ENCODE measurements around the gene HCN2. TPM values are rescaled to one million over a fixed set of nuclear protein-coding genes. Genes with fewer than 3 reads are reported as not detected.

HCN2 gene
- total and polyA plus RNA-seq, 2 of the 13 experiments (the other 11 are each of a cell fraction or from before 2014, with no cell fraction given) = 0.01 TPM; not detected in 1

DNA sequence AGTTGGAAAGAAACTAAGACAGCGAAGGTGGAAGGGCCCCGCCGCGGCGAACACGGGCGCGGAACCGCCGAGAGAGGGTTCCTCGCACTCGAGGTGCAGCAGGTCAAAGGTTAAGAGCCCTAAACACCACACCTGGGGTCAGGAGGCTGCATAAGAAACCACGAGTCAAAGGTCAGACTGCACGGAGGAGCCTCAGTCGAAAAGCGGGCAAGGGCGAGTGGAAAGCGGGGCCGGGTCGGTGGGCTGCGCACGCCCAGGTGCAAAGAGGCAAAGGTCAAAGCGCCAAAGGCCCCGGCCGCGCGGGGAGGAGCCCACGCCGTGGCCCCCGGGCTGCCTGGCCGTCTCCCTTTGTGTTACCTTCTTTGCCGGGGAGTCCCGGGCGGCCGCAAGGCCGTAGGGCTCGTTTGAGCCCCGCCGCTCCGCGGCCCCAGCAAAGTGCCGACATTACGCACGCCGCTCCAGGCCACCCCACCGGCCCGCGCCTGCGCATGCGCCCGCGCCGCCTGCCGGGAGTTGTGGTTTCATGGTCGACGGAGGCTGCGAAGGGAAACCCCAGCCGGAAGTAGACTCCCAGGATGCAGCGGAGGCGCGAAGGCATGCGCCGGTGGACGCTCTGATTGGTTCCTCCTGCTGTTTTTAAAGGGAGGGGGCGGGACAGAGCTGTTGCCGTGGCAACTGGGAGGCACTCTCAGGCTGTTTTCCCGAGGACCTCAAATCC lies 43.5 kb downstream of the HCN2 start, which contains the start of gene POLRMT (continued):
- TF ChIP-seq, protein P1, sequence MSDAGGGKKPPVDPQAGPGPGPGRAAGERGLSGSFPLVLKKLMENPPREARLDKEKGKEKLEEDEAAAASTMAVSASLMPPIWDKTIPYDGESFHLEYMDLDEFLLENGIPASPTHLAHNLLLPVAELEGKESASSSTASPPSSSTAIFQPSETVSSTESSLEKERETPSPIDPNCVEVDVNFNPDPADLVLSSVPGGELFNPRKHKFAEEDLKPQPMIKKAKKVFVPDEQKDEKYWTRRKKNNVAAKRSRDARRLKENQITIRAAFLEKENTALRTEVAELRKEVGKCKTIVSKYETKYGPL (CRISPR knock-in tag; IDR thresholded peaks at IDR 0.05) = peak; percentile 35; the same call in 1 of the 2 replicates
- TF ChIP-seq GPN1 (CRISPR knock-in tag; IDR thresholded peaks at IDR 0.05; ENCODE audit: borderline replicate concordance) (no peak), HDAC6 (IDR thresholded peaks at IDR 0.05; ENCODE audit: low read depth, low read length) (no peak), ARID2 (CRISPR knock-in tag; IDR thresholded peaks at IDR 0.05; ENCODE audit: borderline replicate concordance) (no peak), SMYD3 (CRISPR knock-in tag; IDR thresholded peaks at IDR 0.05) (no peak), ZNF354B (CRISPR knock-in tag; IDR thresholded peaks at IDR 0.05) (no peak), SUZ12 (IDR thresholded peaks at IDR 0.05; ENCODE audit: low read depth, low read length) (peak; percentile 77), DNMT3B (CRISPR knock-in tag; conservative IDR thresholded peaks at IDR 0.05) (no peak), NFE2L2 (IDR thresholded peaks at IDR 0.05; ENCODE audit: low read length) (no peak), PPARG (CRISPR knock-in tag; conservative IDR thresholded peaks at IDR 0.05) (no peak), XRCC5 (optimal IDR thresholded peaks at IDR 0.05; ENCODE audit: low read length) (peak; percentile 10), TARDBP (CRISPR knock-in tag; IDR thresholded peaks at IDR 0.05) (no peak), ZNF274 (CRISPR knock-in tag; IDR thresholded peaks at IDR 0.05) (no peak), ZSCAN29 (CRISPR knock-in tag; conservative IDR thresholded peaks at IDR 0.05) (0 out of 2 replicates have a peak, but pooled peaks have one; percentile 25), PHF20 (CRISPR knock-in tag; IDR thresholded peaks at IDR 0.05) (0 out of 2 replicates have a peak, but pooled peaks have one; percentile 18), NFE2 (CRISPR knock-in tag; IDR thresholded peaks at IDR 0.05) (no peak), ZFP37 (CRISPR knock-in tag; IDR thresholded peaks at IDR 0.05; ENCODE audit: borderline replicate concordance) (no peak), ZBTB38 (CRISPR knock-in tag; IDR thresholded peaks at IDR 0.05) (no peak), SRSF9 (IDR thresholded peaks at IDR 0.05; ENCODE audit: borderline replicate concordance, insufficient read depth, low read depth, low read length, poor library complexity, severe bottlenecking) (no peak)
- TF ChIP-seq, protein P2, sequence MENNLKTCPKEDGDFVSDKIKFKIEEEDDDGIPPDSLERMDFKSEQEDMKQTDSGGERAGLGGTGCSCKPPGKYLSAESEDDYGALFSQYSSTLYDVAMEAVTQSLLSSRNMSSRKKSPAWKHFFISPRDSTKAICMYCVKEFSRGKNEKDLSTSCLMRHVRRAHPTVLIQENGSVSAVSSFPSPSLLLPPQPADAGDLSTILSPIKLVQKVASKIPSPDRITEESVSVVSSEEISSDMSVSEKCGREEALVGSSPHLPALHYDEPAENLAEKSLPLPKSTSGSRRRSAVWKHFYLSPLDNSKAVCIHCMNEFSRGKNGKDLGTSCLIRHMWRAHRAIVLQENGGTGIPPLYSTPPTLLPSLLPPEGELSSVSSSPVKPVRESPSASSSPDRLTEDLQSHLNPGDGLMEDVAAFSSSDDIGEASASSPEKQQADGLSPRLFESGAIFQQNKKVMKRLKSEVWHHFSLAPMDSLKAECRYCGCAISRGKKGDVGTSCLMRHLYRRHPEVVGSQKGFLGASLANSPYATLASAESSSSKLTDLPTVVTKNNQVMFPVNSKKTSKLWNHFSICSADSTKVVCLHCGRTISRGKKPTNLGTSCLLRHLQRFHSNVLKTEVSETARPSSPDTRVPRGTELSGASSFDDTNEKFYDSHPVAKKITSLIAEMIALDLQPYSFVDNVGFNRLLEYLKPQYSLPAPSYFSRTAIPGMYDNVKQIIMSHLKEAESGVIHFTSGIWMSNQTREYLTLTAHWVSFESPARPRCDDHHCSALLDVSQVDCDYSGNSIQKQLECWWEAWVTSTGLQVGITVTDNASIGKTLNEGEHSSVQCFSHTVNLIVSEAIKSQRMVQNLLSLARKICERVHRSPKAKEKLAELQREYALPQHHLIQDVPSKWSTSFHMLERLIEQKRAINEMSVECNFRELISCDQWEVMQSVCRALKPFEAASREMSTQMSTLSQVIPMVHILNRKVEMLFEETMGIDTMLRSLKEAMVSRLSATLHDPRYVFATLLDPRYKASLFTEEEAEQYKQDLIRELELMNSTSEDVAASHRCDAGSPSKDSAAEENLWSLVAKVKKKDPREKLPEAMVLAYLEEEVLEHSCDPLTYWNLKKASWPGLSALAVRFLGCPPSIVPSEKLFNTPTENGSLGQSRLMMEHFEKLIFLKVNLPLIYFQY (CRISPR knock-in tag; IDR thresholded peaks at IDR 0.05; ENCODE audit: borderline replicate concordance) = no peak; the same call in 1 of the 2 replicates
- TF ChIP-seq, protein P3, sequence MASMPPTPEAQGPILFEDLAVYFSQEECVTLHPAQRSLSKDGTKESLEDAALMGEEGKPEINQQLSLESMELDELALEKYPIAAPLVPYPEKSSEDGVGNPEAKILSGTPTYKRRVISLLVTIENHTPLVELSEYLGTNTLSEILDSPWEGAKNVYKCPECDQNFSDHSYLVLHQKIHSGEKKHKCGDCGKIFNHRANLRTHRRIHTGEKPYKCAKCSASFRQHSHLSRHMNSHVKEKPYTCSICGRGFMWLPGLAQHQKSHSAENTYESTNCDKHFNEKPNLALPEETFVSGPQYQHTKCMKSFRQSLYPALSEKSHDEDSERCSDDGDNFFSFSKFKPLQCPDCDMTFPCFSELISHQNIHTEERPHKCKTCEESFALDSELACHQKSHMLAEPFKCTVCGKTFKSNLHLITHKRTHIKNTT (CRISPR knock-in tag; IDR thresholded peaks at IDR 0.05) = no peak
- TF ChIP-seq, protein P4, sequence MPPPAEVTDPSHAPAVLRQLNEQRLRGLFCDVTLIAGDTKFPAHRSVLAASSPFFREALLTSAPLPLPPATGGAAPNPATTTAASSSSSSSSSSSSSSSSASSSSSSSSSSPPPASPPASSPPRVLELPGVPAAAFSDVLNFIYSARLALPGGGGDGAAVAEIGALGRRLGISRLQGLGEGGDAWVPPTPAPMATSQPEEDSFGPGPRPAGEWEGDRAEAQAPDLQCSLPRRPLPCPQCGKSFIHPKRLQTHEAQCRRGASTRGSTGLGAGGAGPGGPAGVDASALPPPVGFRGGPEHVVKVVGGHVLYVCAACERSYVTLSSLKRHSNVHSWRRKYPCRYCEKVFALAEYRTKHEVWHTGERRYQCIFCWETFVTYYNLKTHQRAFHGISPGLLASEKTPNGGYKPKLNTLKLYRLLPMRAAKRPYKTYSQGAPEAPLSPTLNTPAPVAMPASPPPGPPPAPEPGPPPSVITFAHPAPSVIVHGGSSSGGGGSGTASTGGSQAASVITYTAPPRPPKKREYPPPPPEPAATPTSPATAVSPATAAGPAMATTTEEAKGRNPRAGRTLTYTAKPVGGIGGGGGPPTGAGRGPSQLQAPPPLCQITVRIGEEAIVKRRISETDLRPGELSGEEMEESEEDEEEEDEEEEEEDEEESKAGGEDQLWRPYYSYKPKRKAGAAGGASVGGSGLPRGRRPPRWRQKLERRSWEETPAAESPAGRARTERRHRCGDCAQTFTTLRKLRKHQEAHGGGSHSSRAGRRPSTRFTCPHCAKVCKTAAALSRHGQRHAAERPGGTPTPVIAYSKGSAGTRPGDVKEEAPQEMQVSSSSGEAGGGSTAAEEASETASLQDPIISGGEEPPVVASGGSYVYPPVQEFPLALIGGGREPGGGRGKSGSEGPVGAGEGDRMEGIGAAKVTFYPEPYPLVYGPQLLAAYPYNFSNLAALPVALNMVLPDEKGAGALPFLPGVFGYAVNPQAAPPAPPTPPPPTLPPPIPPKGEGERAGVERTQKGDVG (CRISPR knock-in tag; IDR thresholded peaks at IDR 0.05; ENCODE audit: borderline replicate concordance) = no peak

Data from HepG2 (cell line).